Measurements from ENCODE around the gene CCND2. TPM values are rescaled to one million over a fixed set of nuclear protein-coding genes. Genes with fewer than 3 reads are reported as not detected.

Gene CCND2
- total RNA-seq, 2 donors from 2014 or later: 101 to 129 TPM

GRCh38 chr12:4251967-4252366, 21.6 kb upstream of the CCND2 start:
- DNase-seq (ENCODE audit: low spot score): no peak
- intact Hi-C loops (cut with DNase I): no loop called here

GRCh38 chr12:4252601-4253000, 21.0 kb upstream of the CCND2 start:
- DNase-seq (ENCODE audit: low spot score): no peak
- intact Hi-C loops (cut with DNase I): no loop called here

GRCh38 chr12:4256043-4256826, 17.3 kb upstream of the CCND2 start:
- no peak for DNase-seq (ENCODE audit: low spot score)

GRCh38 chr12:4257442-4257841, 16.1 kb upstream of the CCND2 start:
- intact Hi-C loops (cut with DNase I): no loop called here

More at GRCh38 chr12:4256043-4256826, 17.3 kb upstream of the CCND2 start:
- intact Hi-C loops (cut with DNase I): no loop called here

GRCh38 chr12:4259099-4259498, 14.5 kb upstream of the CCND2 start:
- intact Hi-C loops (cut with DNase I): no loop called here
- no peak for DNase-seq (ENCODE audit: low spot score)

More at GRCh38 chr12:4257442-4257841, 16.1 kb upstream of the CCND2 start:
- DNase-seq (ENCODE audit: low spot score): no peak

GRCh38 chr12:4261655-4262054, 11.9 kb upstream of the CCND2 start:
- no peak for DNase-seq (ENCODE audit: low spot score)
- intact Hi-C loops (cut with DNase I): no loop called here

- no peak for DNase-seq (ENCODE audit: low spot score)
- intact Hi-C loops (cut with DNase I): no loop called here
Observed at GRCh38 chr12:4265280-4265679, 8.3 kb upstream of the CCND2 start.

- no peak for DNase-seq (ENCODE audit: low spot score)
- intact Hi-C loops (cut with DNase I): no loop called here
Observed at GRCh38 chr12:4266990-4267389, 6.6 kb upstream of the CCND2 start.

GRCh38 chr12:4267704-4268328, 5.7 kb upstream of the CCND2 start:
- intact Hi-C loops (cut with DNase I): no loop called here
- no peak for DNase-seq (ENCODE audit: low spot score)

GRCh38 chr12:4268329-4269181, 5.0 kb upstream of the CCND2 start:
- intact Hi-C loops (cut with DNase I): no loop called here
- DNase-seq (ENCODE audit: low spot score): no peak

GRCh38 chr12:4269279-4269991, 4.1 kb upstream of the CCND2 start:
- peak; percentile 95 for DNase-seq (ENCODE audit: low spot score)
- intact Hi-C loops (cut with DNase I): no loop called here

- intact Hi-C loops (cut with DNase I): loop anchor here (5.0 to 10.0 kb wide), 4 partner anchors 165 to 265 kb away; no protein-coding TSS in a partner anchor
- no peak for DNase-seq (ENCODE audit: low spot score)
Observed at GRCh38 chr12:4270016-4270830, 3.3 kb upstream of the CCND2 start.

GRCh38 chr12:4270831-4271716, 2.5 kb upstream of the CCND2 start:
- intact Hi-C loops (cut with DNase I): loop anchor here (5.0 to 10.0 kb wide), 4 partner anchors 166 to 266 kb away; no protein-coding TSS in a partner anchor
- peak; percentile 89 for DNase-seq (ENCODE audit: low spot score)

GRCh38 chr12:4271717-4272423, 1.7 kb upstream of the CCND2 start:
- DNase-seq (ENCODE audit: low spot score): peak; percentile 92
- intact Hi-C loops (cut with DNase I): loop anchor here (5.0 to 10.0 kb wide), 4 partner anchors 167 to 267 kb away; no protein-coding TSS in a partner anchor

- intact Hi-C loops (cut with DNase I): loop anchor here (5.0 to 10.0 kb wide), 4 partner anchors 168 to 268 kb away; no protein-coding TSS in a partner anchor
- no peak for DNase-seq (ENCODE audit: low spot score)
Observed at GRCh38 chr12:4272424-4273272, 914 bp upstream of the CCND2 start.

GRCh38 chr12:4273273-4273651, 300 bp upstream of the CCND2 start:
- intact Hi-C loops (cut with DNase I): loop anchor here (5.0 to 10.0 kb wide), 4 partner anchors 168 to 268 kb away; no protein-coding TSS in a partner anchor

More at GRCh38 chr12:4273273-4273651, 300 bp upstream of the CCND2 start:
- DNase-seq (ENCODE audit: low spot score): no peak
